DMS153 (cell line): ENCODE results near the gene USF2.

Experiments
- DNase-seq: peaks from one replicate; lab custom pipeline; 2025; lab: John Stamatoyannopoulos, UW

USF2 gene

DNA sequence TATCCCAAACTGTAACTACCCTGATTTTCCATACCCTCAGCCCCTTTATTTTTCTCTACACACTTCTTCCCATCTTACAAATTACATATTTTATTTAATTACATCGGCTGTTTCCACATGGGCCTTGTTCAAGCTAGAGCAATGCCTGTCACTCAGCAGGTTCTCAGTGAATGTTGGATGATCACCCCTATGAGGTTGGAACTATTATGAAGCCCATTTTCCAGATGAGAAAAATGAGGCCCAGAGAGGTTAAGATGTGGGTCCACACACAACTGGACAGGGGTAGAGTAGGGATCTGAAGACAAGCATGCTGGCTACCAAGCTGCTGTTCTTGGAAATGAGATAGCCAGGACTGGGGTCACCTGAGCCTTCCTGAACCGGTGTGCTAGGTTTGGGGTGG, 33.2 kb downstream of the USF2 start:
- DNase-seq = no peak

DNA sequence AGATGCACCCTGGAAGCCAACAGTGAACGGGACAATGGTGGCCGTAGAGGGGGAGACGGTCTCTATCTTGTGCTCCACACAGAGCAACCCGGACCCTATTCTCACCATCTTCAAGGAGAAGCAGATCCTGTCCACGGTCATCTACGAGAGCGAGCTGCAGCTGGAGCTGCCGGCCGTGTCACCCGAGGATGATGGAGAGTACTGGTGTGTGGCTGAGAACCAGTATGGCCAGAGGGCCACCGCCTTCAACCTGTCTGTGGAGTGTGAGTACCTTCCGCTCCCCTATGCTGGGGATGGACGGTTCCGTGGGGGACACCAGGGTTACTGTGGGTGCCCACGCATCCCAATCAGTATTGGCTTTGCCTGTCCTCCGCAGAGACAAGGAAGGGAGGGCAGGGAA, 33.7 kb downstream of the USF2 start:
- no peak for DNase-seq

DNA sequence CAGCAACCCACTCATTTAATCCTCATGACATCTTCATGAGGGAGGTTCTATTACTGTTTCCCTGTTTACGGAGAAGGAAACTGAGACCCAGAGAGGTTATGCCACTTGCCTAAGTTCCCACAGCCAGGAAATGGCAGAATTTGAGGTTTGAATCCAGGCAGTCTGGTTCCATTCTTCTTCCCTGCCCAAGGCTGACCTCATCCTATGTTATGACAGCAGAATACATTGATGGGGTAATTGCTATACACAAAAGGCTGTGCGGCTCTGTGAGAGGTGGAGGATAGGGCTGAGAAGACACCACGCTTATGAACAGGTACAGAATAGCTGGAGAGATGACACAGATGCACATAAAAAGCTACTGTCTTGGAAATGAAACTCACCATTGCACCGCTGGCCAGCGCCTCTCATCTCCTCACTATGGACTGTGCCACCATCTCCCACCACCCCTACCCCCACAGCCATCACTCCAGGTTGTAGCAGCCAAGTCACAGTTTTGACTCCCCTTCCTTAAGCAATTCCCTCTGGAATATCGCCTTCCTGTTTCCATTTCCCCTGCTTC, 34.7 kb downstream of the USF2 start:
- no peak for DNase-seq

DNA sequence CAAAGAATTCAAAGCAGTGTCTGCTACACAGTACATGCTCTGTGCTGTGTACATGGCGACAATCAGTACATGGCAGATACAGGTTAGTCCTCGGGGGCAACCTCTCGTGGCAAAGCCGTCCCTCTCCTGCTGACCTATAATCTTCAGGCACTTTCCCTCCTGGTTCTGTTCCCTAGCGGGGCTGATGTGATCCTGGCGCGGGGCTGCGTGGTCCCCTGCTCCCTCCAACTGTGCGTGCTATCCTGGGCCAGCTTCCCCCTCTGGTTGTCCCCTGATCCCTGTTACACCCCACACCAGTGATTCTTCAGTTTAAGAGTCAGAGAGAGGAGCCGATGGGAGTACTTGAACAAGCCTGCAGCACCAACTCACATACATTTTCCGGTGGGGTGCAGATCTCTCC, 35.3 kb downstream of the USF2 start:
- DNase-seq = no peak

DNA sequence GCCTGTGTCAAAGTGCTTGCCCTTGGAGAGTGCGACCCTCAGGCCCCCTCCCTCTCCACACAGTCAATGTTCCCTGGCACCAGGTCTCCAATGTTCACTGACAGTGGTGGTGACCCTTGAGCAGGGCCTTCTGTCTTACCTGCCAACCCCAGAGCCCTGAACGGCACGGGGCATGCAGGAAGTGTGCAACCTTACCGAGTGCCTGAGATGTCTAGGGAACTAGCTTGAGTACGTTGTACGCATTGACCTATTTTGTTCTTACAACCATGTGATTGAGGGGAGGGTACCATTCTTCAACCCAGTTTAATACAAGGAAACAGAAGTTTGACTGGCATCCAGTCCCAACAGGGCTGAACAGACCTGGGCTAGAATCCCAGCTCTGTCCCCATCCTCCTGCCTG, 36.4 kb downstream of the USF2 start:
- no peak for DNase-seq

DNA sequence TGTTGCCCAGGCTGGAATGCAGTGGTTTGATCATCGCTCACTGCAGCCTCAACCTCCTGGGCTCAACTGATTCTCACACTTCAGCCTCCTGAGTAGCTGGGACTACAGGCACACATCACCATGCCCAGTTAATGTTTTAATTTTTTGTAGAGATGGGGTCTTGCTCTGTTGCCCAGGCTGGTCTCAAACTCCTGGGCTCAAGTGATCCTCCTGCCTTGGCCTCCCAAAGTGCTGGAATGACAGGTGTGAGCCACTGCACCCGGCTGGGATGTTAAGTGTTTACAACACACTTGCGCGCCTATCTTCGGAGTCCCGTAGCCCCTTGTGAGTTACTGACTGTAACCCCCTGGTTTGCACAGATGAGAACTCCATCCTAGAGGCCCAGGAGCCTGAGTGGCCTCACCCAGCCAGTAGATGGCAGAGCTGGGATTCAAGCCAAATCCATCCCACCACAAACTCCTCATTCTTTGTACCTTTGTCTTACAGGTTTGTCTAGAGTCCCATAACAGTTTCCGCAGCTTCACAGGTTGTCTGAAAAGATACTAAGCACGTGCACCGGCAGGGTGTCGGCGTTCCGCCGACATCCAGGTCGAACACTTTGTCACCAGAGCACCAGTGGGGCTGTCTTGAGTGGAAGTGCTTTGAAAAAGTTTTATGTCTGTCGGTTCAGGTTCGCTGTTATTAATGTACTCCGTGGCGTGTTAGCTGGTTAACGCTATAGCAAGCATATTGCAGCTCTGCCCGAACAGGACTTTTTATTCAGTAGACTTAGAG, 37.9 kb downstream of the USF2 start:
- DNase-seq = no peak

DNA sequence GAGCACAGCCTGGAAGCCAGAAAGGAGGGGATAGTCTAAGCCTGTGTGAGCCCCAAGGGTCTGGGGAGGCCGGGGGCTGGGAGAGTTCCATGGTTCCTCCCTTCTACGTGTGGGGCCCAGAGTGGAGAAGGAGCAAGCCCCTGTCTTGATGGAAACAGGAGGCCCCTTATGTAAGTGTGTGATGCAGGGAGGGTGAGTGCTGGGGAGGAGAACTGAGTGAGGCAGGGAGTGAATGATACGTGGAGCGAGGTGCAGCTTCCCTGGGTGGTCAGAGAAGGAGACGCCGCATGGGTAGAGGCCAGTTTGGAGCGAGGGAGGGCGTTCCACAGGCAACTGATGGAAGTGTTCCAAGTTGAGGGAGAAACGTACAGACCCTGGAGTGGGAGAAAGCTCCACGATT, 39.2 kb downstream of the USF2 start:
- DNase-seq = no peak

DNA sequence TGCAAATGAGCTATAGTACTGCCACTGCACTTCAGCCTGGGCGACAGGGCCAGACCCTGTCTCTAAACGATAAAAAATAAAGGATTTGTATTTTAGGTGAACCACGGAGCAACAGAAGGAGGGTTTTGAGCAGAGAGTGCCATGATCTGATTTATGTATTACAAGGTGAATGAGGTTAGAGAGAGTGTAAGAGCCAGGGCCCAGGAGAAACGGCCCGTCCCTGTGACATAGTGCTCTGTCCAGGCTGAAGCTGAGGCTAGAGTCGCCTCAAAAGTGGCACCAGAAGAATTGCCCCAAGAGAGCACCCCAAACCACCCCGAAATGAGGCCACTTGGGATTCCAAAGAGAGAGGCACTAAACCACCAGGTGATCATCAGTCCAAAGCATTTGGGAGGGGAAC, 40.1 kb downstream of the USF2 start:
- no peak for DNase-seq

DNA sequence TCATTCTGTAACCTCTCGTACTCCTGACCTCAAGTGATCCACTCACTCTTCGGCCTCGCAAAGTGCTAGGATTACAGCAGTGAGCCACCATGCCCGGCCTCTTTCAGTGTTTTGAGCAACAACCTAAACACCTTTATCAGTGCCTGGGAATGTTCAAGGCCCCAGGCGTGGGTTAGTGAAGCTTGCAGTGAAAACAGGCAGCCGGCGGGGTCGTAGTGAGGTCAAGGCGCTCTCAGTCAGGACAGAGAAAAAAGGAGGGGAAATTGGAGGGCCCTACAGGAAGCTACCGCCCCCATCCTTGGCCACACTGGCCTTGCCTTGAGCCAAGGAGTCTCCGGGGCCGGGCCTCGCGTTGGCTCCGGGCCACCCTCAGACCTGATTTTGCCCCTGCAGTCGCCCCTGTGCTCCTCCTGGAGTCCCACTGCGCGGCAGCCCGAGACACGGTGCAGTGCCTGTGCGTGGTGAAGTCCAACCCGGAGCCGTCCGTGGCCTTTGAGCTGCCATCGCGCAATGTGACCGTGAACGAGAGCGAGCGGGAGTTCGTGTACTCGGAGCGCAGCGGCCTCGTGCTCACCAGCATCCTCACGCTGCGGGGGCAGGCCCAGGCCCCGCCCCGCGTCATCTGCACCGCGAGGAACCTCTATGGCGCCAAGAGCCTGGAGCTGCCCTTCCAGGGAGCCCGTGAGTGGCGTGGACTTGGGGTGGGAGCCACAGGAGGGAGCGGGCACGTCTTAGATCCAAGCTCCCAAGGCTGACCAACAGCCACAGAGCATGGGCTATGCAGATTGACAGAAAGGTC, 40.9 kb downstream of the USF2 start:
- no peak for DNase-seq

DNA sequence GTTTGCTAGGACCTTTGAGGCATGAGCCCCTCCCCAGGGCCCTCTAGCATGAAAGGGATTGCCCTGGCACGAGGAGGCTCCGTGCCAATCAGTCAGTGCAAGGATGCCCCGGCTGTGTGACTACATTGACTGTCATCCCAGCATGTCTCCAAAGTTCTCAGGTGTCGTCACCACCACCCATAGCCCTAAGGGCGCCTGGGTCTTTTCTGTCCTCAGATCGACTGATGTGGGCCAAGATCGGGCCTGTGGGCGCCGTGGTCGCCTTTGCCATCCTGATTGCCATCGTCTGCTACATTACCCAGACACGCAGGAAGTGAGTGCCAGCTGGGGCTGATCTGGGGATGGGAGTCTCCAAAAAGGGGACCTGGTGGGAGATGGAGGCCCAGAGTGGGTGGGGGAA, 41.6 kb downstream of the USF2 start:
- DNase-seq = no peak

DNA sequence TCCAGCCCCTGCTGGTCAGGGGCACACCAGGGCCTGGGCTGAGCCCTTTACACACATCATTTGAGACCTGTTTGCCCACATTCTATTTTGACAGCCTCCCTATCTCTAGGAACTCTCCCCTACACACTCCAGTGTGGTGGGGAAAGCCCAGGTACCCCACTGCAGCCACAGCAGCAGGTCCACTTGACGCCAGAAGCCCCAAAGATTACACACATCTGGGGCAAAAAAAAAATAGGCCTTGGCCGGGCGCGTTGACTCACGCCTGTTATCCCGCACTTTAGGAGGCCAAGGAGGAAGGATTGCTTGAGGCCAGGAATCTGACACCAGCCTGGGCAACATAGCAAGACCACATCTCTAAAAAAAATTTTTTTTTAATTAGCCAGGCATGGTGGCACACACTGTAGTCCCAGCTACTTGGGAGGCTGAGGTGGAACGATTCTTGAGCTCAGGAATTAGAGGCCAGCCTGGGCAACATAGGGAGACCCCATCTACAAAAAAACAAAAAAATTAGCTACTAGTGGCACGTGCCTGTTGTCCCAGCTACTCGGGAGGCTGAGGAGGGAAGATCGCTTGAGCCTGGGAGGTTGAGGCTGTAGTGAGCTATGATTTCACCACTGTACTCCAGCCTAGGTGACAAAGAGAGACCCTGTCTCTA, 42.2 kb downstream of the USF2 start:
- DNase-seq = no peak

DNA sequence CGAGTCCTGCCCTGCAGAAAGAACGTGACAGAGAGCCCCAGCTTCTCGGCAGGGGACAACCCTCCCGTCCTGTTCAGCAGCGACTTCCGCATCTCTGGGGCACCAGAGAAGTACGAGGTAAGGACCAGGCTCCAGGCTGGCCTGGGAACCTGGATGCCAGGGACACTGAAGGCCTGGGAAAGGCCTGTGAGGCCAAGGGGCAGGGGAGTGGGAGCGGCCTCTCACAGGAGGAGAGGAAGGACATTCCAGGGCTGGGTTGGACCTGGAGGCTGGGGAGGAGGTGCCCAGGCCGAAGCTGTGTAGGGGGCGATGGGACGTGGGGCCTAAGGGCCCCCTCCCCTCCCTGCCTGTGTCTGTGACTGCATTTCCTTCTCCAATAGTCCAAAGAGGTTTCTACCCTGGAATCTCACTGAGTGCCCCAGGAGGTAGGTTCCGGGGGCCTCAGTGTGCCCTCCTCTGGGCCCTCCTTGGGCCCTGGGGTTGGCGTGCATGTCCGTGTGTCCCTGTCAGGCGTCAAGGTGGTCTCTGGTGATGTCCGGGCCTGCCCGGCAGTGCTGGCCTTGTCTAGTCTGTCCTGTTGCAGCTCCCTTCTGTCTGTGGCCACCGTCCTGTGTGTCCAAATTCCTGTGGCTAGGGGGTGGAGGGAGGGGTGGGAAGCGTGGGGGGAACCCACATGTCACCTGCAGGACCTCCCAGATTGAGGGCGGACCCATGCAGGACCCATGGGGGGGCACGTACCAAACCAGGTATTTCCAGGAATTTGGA, 43.3 kb downstream of the USF2 start:
- DNase-seq = no peak

DNA sequence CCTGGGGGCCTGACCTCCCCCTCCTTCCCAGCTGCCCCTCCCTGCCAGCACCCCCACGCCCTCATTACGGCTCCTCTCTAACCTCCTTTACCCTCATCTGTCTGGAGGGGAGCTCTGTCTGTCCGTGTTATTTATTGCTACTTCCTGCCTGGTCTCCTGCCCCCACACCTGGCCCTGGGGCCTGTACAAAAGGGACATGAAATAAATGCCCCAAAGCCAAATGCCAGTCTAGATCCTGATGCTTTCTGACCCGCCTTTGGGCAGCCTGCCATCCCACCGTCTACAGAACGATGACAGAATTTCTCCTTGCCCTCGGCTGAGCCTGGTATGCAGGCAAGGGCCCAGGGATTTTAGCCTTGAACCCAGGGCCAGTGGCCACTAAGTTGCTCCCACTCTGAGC, 44.8 kb downstream of the USF2 start:
- DNase-seq = no peak

DNA sequence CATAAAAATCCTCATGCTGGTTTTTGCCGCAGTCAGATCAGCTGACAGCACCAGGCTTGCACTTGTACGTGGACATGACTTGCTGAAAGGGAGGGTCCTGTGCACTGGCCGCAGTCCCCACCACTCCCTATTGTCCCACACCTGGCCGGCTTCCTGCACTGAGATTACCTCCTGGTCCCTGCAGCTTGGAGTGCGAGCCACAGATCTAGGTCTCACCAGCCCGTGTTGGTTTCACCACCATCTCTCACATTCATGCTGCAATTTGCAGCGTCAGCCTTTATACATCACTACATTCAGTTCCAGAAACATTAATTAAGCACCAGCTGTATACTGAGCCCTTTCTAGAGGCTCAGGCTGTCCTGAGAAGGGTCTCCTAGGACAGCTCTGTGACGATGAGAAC, 45.3 kb downstream of the USF2 start:
- no peak for DNase-seq

DNA sequence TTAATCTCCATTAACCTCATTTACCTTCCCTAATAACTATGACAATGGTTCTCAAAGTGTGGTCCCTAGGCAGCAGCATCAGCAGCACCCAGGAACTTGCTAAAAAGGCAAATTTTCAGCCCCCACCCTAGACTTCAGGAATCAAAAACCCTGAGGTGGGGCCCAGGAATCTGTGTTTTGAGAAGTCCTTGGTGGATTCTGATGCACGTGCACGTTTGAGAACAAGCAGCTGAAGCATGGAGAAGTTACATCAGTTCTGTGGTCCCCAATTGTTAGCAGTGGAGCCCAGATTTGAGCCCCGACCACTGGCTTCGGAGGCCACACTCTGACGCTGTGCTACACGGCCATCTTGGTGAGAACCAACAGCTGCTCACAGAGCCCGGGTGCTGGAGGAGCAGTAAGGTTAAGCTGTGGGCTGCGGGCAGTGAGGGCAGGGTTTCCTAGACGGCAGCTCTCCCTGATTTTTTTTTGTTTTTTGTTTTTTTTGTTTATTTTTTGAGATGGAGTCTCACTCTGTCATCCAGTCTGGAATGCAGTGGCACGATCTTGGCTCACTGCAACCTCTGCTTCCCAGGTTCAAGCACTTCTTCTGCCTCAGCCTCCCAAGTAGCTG, 46.2 kb downstream of the USF2 start:
- DNase-seq = no peak

DNA sequence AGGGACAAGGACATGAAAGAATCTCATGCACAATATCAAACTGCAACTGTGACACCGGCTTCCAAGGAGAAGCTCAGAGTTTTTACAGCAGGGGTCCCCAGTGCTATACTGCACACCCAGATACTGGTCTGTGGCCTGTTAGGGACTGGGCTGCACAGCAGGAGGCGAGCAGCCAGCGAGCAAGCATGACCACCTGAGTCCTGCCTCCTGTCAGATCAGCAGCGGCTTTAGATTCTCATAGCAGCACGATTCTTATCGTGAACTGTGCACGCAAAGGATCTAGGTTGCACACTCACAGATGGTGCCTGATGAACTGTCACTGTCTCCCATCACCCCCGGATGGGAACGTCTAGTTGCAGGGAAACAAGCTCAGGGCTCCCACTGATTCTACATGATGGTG, 47.1 kb downstream of the USF2 start:
- no peak for DNase-seq

DNA sequence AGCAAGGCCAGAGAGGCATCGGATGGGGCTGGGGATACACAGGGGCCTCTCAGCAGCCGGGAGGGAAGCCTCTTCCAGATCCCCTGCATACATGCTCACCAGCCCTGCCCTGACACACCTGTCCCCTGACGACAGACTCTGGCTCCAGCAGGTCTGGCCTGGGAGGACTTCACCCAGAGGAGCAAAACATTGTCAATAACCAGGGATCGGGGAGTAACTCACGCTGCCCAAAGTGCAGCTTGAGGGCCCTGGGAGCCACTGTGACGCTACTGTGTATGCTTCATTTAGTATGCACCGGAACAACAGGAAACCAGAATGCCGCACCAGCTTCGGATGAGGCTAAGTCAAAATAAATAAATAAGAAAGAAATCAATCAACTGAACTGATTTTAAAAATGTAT, 47.8 kb downstream of the USF2 start:
- DNase-seq = no peak

DNA sequence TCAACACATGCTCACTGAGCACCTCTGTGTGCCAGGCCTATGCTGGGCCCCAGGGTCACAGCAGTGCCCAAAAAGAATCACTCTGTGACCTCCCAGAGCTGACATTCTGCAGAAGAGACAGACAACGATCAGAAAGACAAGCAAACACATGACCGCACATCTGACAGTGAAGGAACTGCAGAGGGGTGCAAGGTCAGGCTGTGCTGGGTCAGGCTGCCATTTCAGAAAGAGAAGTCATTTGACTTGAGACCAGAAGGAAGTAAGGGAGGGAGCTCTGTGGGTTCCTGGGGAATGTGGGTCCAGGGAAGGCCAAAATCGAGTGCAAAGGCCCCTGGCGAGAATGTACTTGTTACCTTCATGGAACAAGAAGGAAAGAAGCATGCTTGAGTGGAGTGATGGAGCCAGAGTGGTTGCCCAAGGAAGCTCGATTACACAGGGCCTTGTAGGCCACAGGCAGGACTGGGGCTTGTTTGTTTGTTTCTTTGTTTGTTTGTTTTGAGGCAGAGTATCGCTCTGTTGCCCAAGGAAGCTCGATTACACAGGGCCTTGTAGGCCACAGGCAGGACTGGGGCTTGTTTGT, 48.8 kb downstream of the USF2 start:
- no peak for DNase-seq

DNA sequence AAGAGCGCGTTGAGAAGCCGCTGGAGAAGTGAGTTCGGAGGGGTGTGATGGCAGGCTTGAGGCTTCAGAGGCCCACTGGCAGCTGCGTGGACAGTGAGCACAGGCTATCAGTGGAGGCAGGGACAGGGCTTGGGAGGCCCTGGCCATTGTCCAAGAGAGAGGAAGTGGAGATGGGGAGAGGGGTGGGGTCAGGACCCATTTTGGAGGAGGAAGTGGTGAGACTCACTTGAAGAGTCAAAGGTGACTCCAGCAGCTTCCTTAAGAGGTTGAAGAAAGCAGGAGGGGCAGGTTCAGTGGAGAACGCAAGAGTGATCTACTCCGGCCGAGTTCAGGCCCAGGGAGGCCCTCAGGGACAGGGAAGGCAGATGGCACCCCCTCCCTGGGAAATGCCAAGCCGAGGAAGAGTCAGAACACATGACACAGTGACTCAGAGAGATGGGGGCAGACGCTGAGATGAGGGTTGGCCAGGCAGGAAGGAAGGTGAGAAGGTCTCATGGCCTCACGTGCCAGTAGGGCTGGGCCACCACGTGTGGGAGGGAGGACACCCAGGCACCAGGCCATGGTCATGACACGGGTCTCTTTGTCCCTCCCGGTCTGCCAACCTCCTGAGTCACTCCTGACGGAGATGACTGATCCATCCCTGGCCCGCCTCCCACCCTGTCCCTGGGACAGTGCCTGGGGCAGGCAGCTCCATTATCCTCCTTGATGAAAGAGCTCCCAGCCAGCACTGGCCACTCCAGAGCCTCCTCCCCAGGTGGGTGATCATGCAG, 50.1 kb downstream of the USF2 start:
- DNase-seq = no peak

DNA sequence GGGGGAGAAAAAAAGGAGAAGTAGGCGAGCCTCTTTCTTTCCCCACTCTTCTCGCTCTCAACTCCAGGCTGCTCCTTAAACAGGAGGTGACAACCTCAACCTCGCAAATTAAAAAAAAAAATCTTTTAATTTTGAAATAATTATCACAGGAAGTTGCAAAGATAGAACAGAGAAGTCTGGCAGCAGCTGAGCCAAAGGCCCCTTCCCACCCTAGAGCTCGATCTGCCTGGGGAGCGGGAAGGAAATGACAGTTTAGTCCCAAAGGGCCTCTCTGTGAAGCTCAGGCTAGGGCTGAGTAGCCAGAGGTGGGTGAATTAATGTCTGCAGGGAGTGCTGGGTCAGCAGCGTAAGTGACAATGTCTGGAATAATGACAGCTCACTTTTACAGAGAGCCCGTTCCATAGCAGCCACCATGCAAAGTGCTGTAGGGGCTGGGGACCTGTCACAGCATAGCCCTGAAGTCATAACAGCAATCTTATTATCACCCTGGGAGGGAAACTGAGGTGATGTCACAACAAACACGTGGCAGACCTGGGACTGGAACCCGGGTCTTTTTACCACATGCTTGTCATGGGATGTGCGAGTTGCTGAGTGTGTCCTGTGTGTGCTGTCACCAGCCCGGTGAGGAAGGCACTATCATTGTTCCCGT, 51.4 kb downstream of the USF2 start:
- DNase-seq = no peak
